ENCODE measurements around the gene FOXL1.

DNA sequence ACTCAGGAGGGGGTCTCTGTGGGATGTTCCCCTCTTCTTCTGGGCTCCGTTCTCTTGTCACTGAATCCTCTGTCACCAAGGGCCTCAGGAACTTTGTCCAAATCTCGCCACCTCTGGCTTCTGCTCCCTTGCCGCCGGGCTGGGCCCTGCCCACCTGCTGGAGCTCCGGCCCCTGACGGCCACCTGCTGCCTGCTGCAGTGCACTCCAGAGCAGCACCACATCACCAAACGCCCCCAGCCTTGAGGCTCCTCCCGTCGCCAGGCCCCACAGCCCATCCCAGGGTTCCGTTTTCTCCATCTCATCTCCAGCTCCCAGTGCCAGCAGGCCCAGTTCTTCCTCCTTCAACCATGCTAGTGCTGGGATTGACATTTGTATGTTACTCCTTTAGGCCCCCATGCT is 43.6 kb downstream of the FOXL1 start:
- TF ChIP-seq CTCF (IDR thresholded peaks at IDR 0.05) (no peak), POLR2A (IDR thresholded peaks at IDR 0.05) (no peak), EP300 (IDR thresholded peaks at IDR 0.05) (no peak)

All from suprapubic skin (tissue), 3 donors.